Measurements from ENCODE around the gene EPC1. TPM values are rescaled to one million over a fixed set of nuclear protein-coding genes. Genes with fewer than 3 reads are reported as not detected.

EPC1 gene
- total RNA-seq, 2 experiments from 2014 or later: 173 to 181 TPM

- H3K4me3 Mint-ChIP-seq: peak overlapping the region; percentile 47
- Histone ChIP-seq H3K4me1 (ENCODE audit: insufficient read depth, low read length) (peaks cover 51% of the 10 kb centered on the region), H3K9me3 (ENCODE audit: control insufficient read depth in 1 of 2, insufficient read depth in 1 of 2, low read length in 2 of 2) (no peaks in the 10 kb centered on the region), H3K27me3 (ENCODE audit: control insufficient read depth in 1 of 2, insufficient read depth in 2 of 2, low read length in 2 of 2) (no peaks in the 10 kb centered on the region), H3K4me3 (ENCODE audit: low read length) (no peak overlapping the region), H3K27ac (ENCODE audit: low read depth in 1 of 2, low read length in 2 of 2) (no peak overlapping the region), H3K36me3 (ENCODE audit: insufficient read depth, low read length) (peaks cover 17% of the 10 kb centered on the region)
- peaks cover 96% of the 10 kb centered on the region for H3K4me1 Mint-ChIP-seq (ENCODE audit: low read depth)
- intact Hi-C loops (cut with DNase I, micrococcal nuclease): loop anchor here in 1 of 2 experiments (5.0 kb wide), 1 partner anchor 47 kb away; no protein-coding TSS in a partner anchor
- ChIA-PET CTCF (interaction anchor here (2.6 kb wide), 1 partner anchor 16 kb away, joined by 17 read pairs; no protein-coding TSS in a partner anchor), POLR2A (interaction anchor here (1.1 to 1.5 kb wide), 4 partner anchors 15 to 62 kb away, joined by 3 to 8 read pairs (median 6); no protein-coding TSS in a partner anchor)
- H3K27me3 Mint-ChIP-seq: no peaks in the 10 kb centered on the region
- no peak for ATAC-seq (ENCODE audit: poor library complexity)
- TF ChIP-seq CTCF (IDR thresholded peaks at IDR 0.05): no peak
- no peaks in the 10 kb centered on the region for H3K9me3 Mint-ChIP-seq
- H3K27ac Mint-ChIP-seq: peak overlapping the region; percentile 78
- H3K36me3 Mint-ChIP-seq (ENCODE audit: low read depth): peaks cover 57% of the 10 kb centered on the region
- no peak for DNase-seq
These were observed 16.7 kb downstream of the EPC1 start for GRCh38 chr10:32330214-32330613.

- H3K27me3 Mint-ChIP-seq: no peaks in the 10 kb centered on the region
- Histone ChIP-seq H3K27me3 (ENCODE audit: control insufficient read depth in 1 of 2, insufficient read depth in 2 of 2, low read length in 2 of 2) (no peaks in the 10 kb centered on the region), H3K4me1 (ENCODE audit: insufficient read depth, low read length) (peaks cover 50% of the 10 kb centered on the region), H3K9me3 (ENCODE audit: control insufficient read depth in 1 of 2, insufficient read depth in 1 of 2, low read length in 2 of 2) (no peaks in the 10 kb centered on the region), H3K36me3 (ENCODE audit: insufficient read depth, low read length) (peaks cover 17% of the 10 kb centered on the region), H3K4me3 (ENCODE audit: low read length) (no peak overlapping the region), H3K27ac (ENCODE audit: low read depth in 1 of 2, low read length in 2 of 2) (no peak overlapping the region)
- ATAC-seq (ENCODE audit: poor library complexity) (no peak), DNase-seq (no peak)
- TF ChIP-seq CTCF (IDR thresholded peaks at IDR 0.05): no peak
- ChIA-PET POLR2A (interaction anchor here (0.7 to 1.5 kb wide), 4 partner anchors 10 to 17 kb away, joined by 3 to 8 read pairs (median 5); no protein-coding TSS in a partner anchor), CTCF (interaction anchor here (2.6 kb wide), 1 partner anchor 17 kb away, joined by 17 read pairs; no protein-coding TSS in a partner anchor)
- peaks cover 50% of the 10 kb centered on the region for H3K36me3 Mint-ChIP-seq (ENCODE audit: low read depth)
- peak overlapping the region; percentile 58 for H3K4me3 Mint-ChIP-seq
- no peaks in the 10 kb centered on the region for H3K9me3 Mint-ChIP-seq
- H3K27ac Mint-ChIP-seq: peak overlapping the region; percentile 78
- intact Hi-C loops (cut with DNase I, micrococcal nuclease): loop anchor here in 1 of 2 experiments (5.0 kb wide), 1 partner anchor 37 kb away; no protein-coding TSS in a partner anchor
- peaks cover 88% of the 10 kb centered on the region for H3K4me1 Mint-ChIP-seq (ENCODE audit: low read depth)
These were observed 17.9 kb downstream of the EPC1 start for GRCh38 chr10:32329061-32329460.

- H3K27ac ChIP-seq (ENCODE audit: low read depth in 1 of 2, low read length in 2 of 2): peak overlapping the region in 1 of 2 donors; percentile 18
These were observed 18.5 kb downstream of the EPC1 start for GRCh38 chr10:32328499-32328898.

More at GRCh38 chr10:32328499-32328898, 18.5 kb downstream of the EPC1 start:
- no peak for TF ChIP-seq CTCF (IDR thresholded peaks at IDR 0.05)
- H3K4me3 ChIP-seq (ENCODE audit: low read length): no peak overlapping the region
- DNase-seq (peak in 2 of 14 experiments; percentile 45 to 60), ATAC-seq (ENCODE audit: poor library complexity) (no peak)
- ChIA-PET CTCF (interaction anchor here (2.6 kb wide), 1 partner anchor 18 kb away, joined by 17 read pairs; no protein-coding TSS in a partner anchor), POLR2A (interaction anchor here (1.3 kb wide), 1 partner anchor 17 kb away, joined by 3 read pairs; no protein-coding TSS in a partner anchor)
- intact Hi-C loops (cut with DNase I, micrococcal nuclease): loop anchor here in 1 of 2 experiments (5.0 kb wide), 1 partner anchor 36 kb away; no protein-coding TSS in a partner anchor
- Mint-ChIP-seq H3K9me3 (no peaks in the 10 kb centered on the region), H3K4me3 (peak overlapping the region; percentile 58), H3K36me3 (ENCODE audit: low read depth) (peaks cover 44% of the 10 kb centered on the region), H3K4me1 (ENCODE audit: low read depth) (peaks cover 84% of the 10 kb centered on the region), H3K27me3 (no peaks in the 10 kb centered on the region), H3K27ac (peak overlapping the region; percentile 78)
- H3K36me3 ChIP-seq (ENCODE audit: insufficient read depth, low read length): peaks cover 17% of the 10 kb centered on the region
- H3K4me1 ChIP-seq (ENCODE audit: insufficient read depth, low read length): peaks cover 52% of the 10 kb centered on the region
- no peaks in the 10 kb centered on the region for H3K9me3 ChIP-seq (ENCODE audit: control insufficient read depth in 1 of 2, insufficient read depth in 1 of 2, low read length in 2 of 2)
- no peaks in the 10 kb centered on the region for H3K27me3 ChIP-seq (ENCODE audit: control insufficient read depth in 1 of 2, insufficient read depth in 2 of 2, low read length in 2 of 2)
